ENCODE measurements around the gene EVC.
"Not testable (repeated sequence)": the region's sequence is repeated elsewhere in the genome, so short reads cannot be mapped to it uniquely, and the experiment has no call there.

Gene EVC

GRCh38 chr4:5845035-5845905 is 134.3 kb downstream of the EVC start:
- no peak overlapping the region for H3K4me3 ChIP-seq (ENCODE audit: low read depth, low read length)
- no peak for DNase-seq (ENCODE audit: low read depth)
- TF ChIP-seq CTCF (IDR thresholded peaks at IDR 0.05; ENCODE audit: low read depth, low read length, missing control alignments), result no peak

GRCh38 chr4:5851637-5852301 is 140.8 kb downstream of the EVC start:
- no peak overlapping the region for H3K4me3 ChIP-seq (ENCODE audit: low read depth, low read length)
- no peak for TF ChIP-seq CTCF (IDR thresholded peaks at IDR 0.05; ENCODE audit: low read depth, low read length, missing control alignments)
- no peak for DNase-seq (ENCODE audit: low read depth)

- H3K4me3 ChIP-seq (ENCODE audit: low read depth, low read length), result no peak overlapping the region
- DNase-seq (ENCODE audit: low read depth), result no peak
- no peak for TF ChIP-seq CTCF (IDR thresholded peaks at IDR 0.05; ENCODE audit: low read depth, low read length, missing control alignments)
Observed at GRCh38 chr4:5852523-5853202, 141.7 kb downstream of the EVC start.

- no peak for DNase-seq (ENCODE audit: low read depth)
- TF ChIP-seq CTCF (IDR thresholded peaks at IDR 0.05; ENCODE audit: low read depth, low read length, missing control alignments), result no peak
- H3K4me3 ChIP-seq (ENCODE audit: low read depth, low read length), result no peak overlapping the region
Observed at GRCh38 chr4:5854929-5855328, 143.9 kb downstream of the EVC start.

GRCh38 chr4:5856362-5856761 is 145.4 kb downstream of the EVC start:
- not testable (repeated sequence) for H3K4me3 ChIP-seq (ENCODE audit: low read depth, low read length); DNase-seq (ENCODE audit: low read depth)

GRCh38 chr4:5857199-5857598 is 146.2 kb downstream of the EVC start:
- TF ChIP-seq CTCF (IDR thresholded peaks at IDR 0.05; ENCODE audit: low read depth, low read length, missing control alignments), result no peak
- H3K4me3 ChIP-seq (ENCODE audit: low read depth, low read length), result no peak overlapping the region
- no peak for DNase-seq (ENCODE audit: low read depth)

GRCh38 chr4:5858020-5858769 is 147.2 kb downstream of the EVC start:
- DNase-seq (ENCODE audit: low read depth), result no peak

More at GRCh38 chr4:5858020-5858769, 147.2 kb downstream of the EVC start:
- H3K4me3 ChIP-seq (ENCODE audit: low read depth, low read length), result no peak overlapping the region
- no peak for TF ChIP-seq CTCF (IDR thresholded peaks at IDR 0.05; ENCODE audit: low read depth, low read length, missing control alignments)
